PC-9 (cell line): ENCODE data around the gene ATAD2B. TPM values are rescaled to one million over a fixed set of nuclear protein-coding genes. Genes with fewer than 3 reads are reported as not detected.
A peak's percentile ranks its signal among the peaks of the same experiment; 100 is the strongest.

Experiments
- BruUV-seq: library from RNA; stranded (reverse); fragments of 400-500 nt; replicated peaks from 2 replicates; lab custom pipeline; 2021; lab: Mats Ljungman, UMichigan
- CTCF ChIA-PET: fragments of 300-600 bp; sonication (Branson Sonifier 250); formaldehyde crosslinking; loops from one replicate; lab custom pipeline; 2022; ENCODE audit warnings: antibody characterized with exemption; lab: Charles Lee
- POLR2A ChIA-PET: fragments of 300-600 bp; sonication (Branson Sonifier 250); formaldehyde crosslinking; loops from one replicate; lab custom pipeline; 2022; ENCODE audit warnings: antibody characterized with exemption; ENCODE audit not compliant: unreplicated experiment; lab: Charles Lee
- DNase-seq, 2 experiments: peaks; one replicate each; pipeline versions ENCODE4 v3.0.0 to v3.0.0-alpha.2; 2015 to 2022; ENCODE audit warnings: mixed read lengths in 1 of 2
- H2AFZ ChIP-seq: fragments of 200-600 bp; sonication (generic); 2 replicates; pipeline ENCODE4 v1.8.1; 2017; ENCODE audit warnings: antibody characterized with exemption
- H3F3A ChIP-seq: fragments of 200-600 bp; sonication (generic); 2 replicates; pipeline ENCODE4 v1.8.1; 2017; ENCODE audit warnings: antibody characterized with exemption, mild to moderate bottlenecking, low read depth; ENCODE audit not compliant: insufficient read depth
- H3K27ac ChIP-seq: fragments of 200-600 bp; sonication (generic); 2 replicates; pipeline ENCODE4 v1.6.1; 2016; ENCODE audit warnings: mixed run types
- H3K27me3 ChIP-seq: fragments of 200-600 bp; sonication (generic); 2 replicates; pipeline ENCODE4 v1.6.1; 2016; ENCODE audit warnings: low read depth, mixed run types; ENCODE audit not compliant: insufficient read depth
- H3K36me3 ChIP-seq: fragments of 200-600 bp; sonication (generic); 2 replicates; pipeline ENCODE4 v1.6.1; 2016; ENCODE audit warnings: low read depth, mixed run types
- H3K4me1 ChIP-seq: fragments of 200-600 bp; sonication (generic); replicated peaks from 2 replicates; pipeline ENCODE4 v1.6.1; 2016; ENCODE audit warnings: mixed run types; ENCODE audit not compliant: insufficient read depth
- H3K4me2 ChIP-seq: fragments of 200-600 bp; sonication (generic); 2 replicates; pipeline ENCODE4 v1.6.1; 2017; ENCODE audit warnings: mixed run types
- H3K4me3 ChIP-seq: fragments of 200-600 bp; sonication (generic); 2 replicates; pipeline ENCODE4 v1.6.1; 2016; ENCODE audit warnings: mixed run types
- H3K79me2 ChIP-seq: fragments of 200-600 bp; sonication (generic); 2 replicates; pipeline ENCODE4 v1.6.1; 2017; ENCODE audit warnings: low read depth, mixed run types
- H3K9me2 ChIP-seq: fragments of 200-600 bp; sonication (generic); 2 replicates; pipeline ENCODE4 v1.8.1; 2017; ENCODE audit warnings: mild to moderate bottlenecking; ENCODE audit not compliant: insufficient read depth
- H3K9me3 ChIP-seq: fragments of 200-600 bp; sonication (generic); 2 replicates; pipeline ENCODE4 v1.8.1; 2016; ENCODE audit warnings: low read depth; ENCODE audit not compliant: insufficient read depth
- H4K20me1 ChIP-seq: fragments of 200-600 bp; sonication (generic); 2 replicates; pipeline ENCODE4 v1.8.1; 2017; ENCODE audit not compliant: insufficient read depth
- CTCF ChIP-seq: fragments of 200-600 bp; sonication (generic); conservative IDR thresholded peaks from 2 replicates; pipeline ENCODE4 v1.6.1; 2017; ENCODE audit warnings: mixed run types, antibody characterized with exemption, mild to moderate bottlenecking, moderate library complexity
- EZH2 ChIP-seq: fragments of 200-600 bp; sonication (generic); IDR thresholded peaks from 2 replicates; pipeline ENCODE4 v1.8.0; 2017; ENCODE audit warnings: antibody characterized with exemption, low read depth
- intact Hi-C: fragments of 100-400 bp; cut with micrococcal nuclease; formaldehyde crosslinking; loops from one replicate; pipeline ENCODE4 v1.10.0; 2022; ENCODE audit not compliant: unreplicated experiment
- total RNA-seq: library from RNA; stranded (reverse); gene quantifications from 2 replicates; pipeline ENCODE4 v1.2.3, GENCODE V29; 2021

Gene ATAD2B
- total RNA-seq, 1 experiment from 2014 or later: 12.6 TPM

- ChIA-PET CTCF (no interaction called here), POLR2A (no interaction called here)
- H3K4me1 ChIP-seq: peaks cover 7% of the 10 kb centered on the region; the same call in 1 of the 2 replicates
- H3K4me3 ChIP-seq: no peak overlapping the region
- BruUV-seq: no TSS peak
- H3K27ac ChIP-seq: no peak overlapping the region
- H3K9me2 ChIP-seq: no peaks in the 10 kb centered on the region
- peaks cover 48% of the 10 kb centered on the region for H3K79me2 ChIP-seq
- no peaks in the 10 kb centered on the region for H3K27me3 ChIP-seq
- DNase-seq: no peak
- no peak for TF ChIP-seq EZH2
- no peak for TF ChIP-seq CTCF
- no peaks in the 10 kb centered on the region; the same call in 1 of the 2 replicates for H3K36me3 ChIP-seq
- no peaks in the 10 kb centered on the region for H3K9me3 ChIP-seq
- no peaks in the 10 kb centered on the region for H4K20me1 ChIP-seq
- no peak overlapping the region for H3K4me2 ChIP-seq
- intact Hi-C loops: no loop called here
- no peak overlapping the region for H2AFZ ChIP-seq
- H3F3A ChIP-seq: no peaks in the 10 kb centered on the region; the same call in 1 of the 2 replicates
These were observed 16.7 kb upstream of the ATAD2B start for GRCh38 chr2:23943666-23944065.

GRCh38 chr2:23941644-23942043, 14.7 kb upstream of the ATAD2B start:
- CTCF ChIA-PET: interaction anchor here (1.8 kb wide), 1 partner anchor 15 kb away, joined by 6 read pairs; the partner anchor contains the start of gene ATAD2B

More at GRCh38 chr2:23941644-23942043, 14.7 kb upstream of the ATAD2B start:
- Histone ChIP-seq H3K36me3 (no peaks in the 10 kb centered on the region; the same call in 1 of the 2 replicates), H4K20me1 (no peaks in the 10 kb centered on the region), H3K4me2 (peak overlapping the region; percentile 94), H3K4me3 (peak overlapping the region; percentile 80; the same call in 1 of the 2 replicates), H3K9me2 (no peaks in the 10 kb centered on the region), H2AFZ (no peak overlapping the region), H3K4me1 (peaks cover 7% of the 10 kb centered on the region; the same call in 1 of the 2 replicates), H3K79me2 (peaks cover 48% of the 10 kb centered on the region), H3K9me3 (no peaks in the 10 kb centered on the region), H3K27ac (no peak overlapping the region), H3K27me3 (no peaks in the 10 kb centered on the region), H3F3A (no peaks in the 10 kb centered on the region; the same call in 1 of the 2 replicates)
- no peak for TF ChIP-seq CTCF
- DNase-seq: no peak
- no TSS peak for BruUV-seq
- intact Hi-C loops: loop anchor here (2.0 kb wide), 1 partner anchor 73 kb away; no protein-coding TSS in a partner anchor
- POLR2A ChIA-PET: interaction anchor here (0.6 to 1.2 kb wide), 2 partner anchors 15 to 18 kb away, joined by 4 to 7 read pairs; partner anchors contain the start of gene ATAD2B
